Natural killer cell treated with Interleukin-12 subunit alpha and Interleukin-12 subunit beta and Interleukin-15 and Interleukin-18, amount 100 ng/mL, for 72 hours (primary cell): ENCODE data around the gene RYR3. TPM values are rescaled to one million over a fixed set of nuclear protein-coding genes. Genes with fewer than 3 reads are reported as not detected.
"Not testable (repeated sequence)": the region's sequence is repeated elsewhere in the genome, so short reads cannot be mapped to it uniquely, and the experiment has no call there.

Source experiments
- ATAC-seq, 2 donors: fragments of 150-1000 bp; cut with Tn5 transposase in 1 of 2; sonication (Bioruptor Pico), chemical (Tn5 transposase) in 1 of 2; 2 replicates each; pipeline ENCODE4 v1.10.0; 2021
- DNase-seq: peaks from one replicate; pipeline ENCODE4 v3.0.0; 2022; ENCODE audit warnings: low spot score
- H3K27ac Mint-ChIP-seq, 2 donors: 1 replicate in 1 of 2; 2 replicates in 1 of 2; pipeline ENCODE4 v1.8.0; 2022; ENCODE audit warnings: mixed read lengths in 2 of 2, mild to moderate bottlenecking in 1 of 2, moderate library complexity in 1 of 2
- H3K27me3 Mint-ChIP-seq, 2 donors: 1 replicate in 1 of 2; 2 replicates in 1 of 2; pipeline ENCODE4 v1.8.0; 2022; ENCODE audit warnings: mixed read lengths in 2 of 2
- H3K36me3 Mint-ChIP-seq: one replicate; pipeline ENCODE4 v1.8.0; 2022; ENCODE audit warnings: mixed read lengths
- H3K4me1 Mint-ChIP-seq, 2 donors: 1 replicate in 1 of 2; 2 replicates in 1 of 2; pipeline ENCODE4 v1.8.0; 2022; ENCODE audit warnings: low read depth in 2 of 2, mixed read lengths in 2 of 2, mild to moderate bottlenecking in 1 of 2
- H3K4me3 Mint-ChIP-seq: one replicate; pipeline ENCODE4 v1.8.0; 2022; ENCODE audit warnings: mixed read lengths
- H3K9me3 Mint-ChIP-seq: 2 replicates; pipeline ENCODE4 v1.8.0; 2022; ENCODE audit warnings: mixed read lengths
- total RNA-seq, 2 donors: library from RNA; stranded (reverse); gene quantifications; one replicate each; pipeline ENCODE4 v1.2.3, GENCODE V29; 2022

Gene RYR3
- total RNA-seq, 2 donors from 2014 or later: not detected

GRCh38 chr15:33580526-33580925, 269.8 kb downstream of the RYR3 start:
- Mint-ChIP-seq H3K4me3 (no peak overlapping the region), H3K27me3 (peaks cover 8 to 17% of the 10 kb centered on the region in 2 donors), H3K9me3 (peaks cover 1% of the 10 kb centered on the region), H3K4me1 (no peaks in the 10 kb centered on the region), H3K36me3 (peaks cover under 1% of the 10 kb centered on the region), H3K27ac (no peak overlapping the region)
- DNase-seq (no peak), ATAC-seq (no peak)

DNA sequence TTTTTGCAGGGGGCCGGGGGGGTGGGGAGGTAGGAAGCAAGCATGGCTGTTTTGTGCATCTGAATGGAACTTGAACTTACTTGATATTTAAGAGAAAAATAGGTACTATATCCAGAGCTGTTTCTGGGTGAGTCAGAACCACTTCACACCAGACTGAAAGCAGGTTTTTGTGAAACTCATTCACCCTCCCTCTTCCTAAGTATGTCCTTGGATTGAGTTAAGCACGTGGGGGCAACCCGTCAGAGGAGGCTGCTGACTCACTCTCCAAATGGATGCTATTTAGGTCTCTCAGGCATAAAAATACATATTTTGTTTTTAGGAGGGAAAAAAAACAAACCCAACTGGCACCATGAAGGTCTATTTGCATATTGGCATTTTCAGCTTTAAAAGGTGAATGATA, 270.3 kb downstream of the RYR3 start:
- no peaks in the 10 kb centered on the region for H3K4me1 Mint-ChIP-seq
- DNase-seq: no peak
- peaks cover 8 to 14% of the 10 kb centered on the region in 2 donors for H3K27me3 Mint-ChIP-seq
- no peak overlapping the region for H3K4me3 Mint-ChIP-seq
- H3K27ac Mint-ChIP-seq: no peak overlapping the region
- ATAC-seq: no peak
- no peaks in the 10 kb centered on the region for H3K36me3 Mint-ChIP-seq
- H3K9me3 Mint-ChIP-seq: no peaks in the 10 kb centered on the region

- DNase-seq (no peak), ATAC-seq (no peak)
- peaks cover 2 to 4% of the 10 kb centered on the region in 2 donors for H3K27me3 Mint-ChIP-seq
- no peaks in the 10 kb centered on the region for H3K36me3 Mint-ChIP-seq
- H3K27ac Mint-ChIP-seq: no peak overlapping the region
- H3K9me3 Mint-ChIP-seq: no peaks in the 10 kb centered on the region
- H3K4me3 Mint-ChIP-seq: no peak overlapping the region
- no peaks in the 10 kb centered on the region for H3K4me1 Mint-ChIP-seq
Observed at GRCh38 chr15:33584797-33585196, 274.0 kb downstream of the RYR3 start.

DNA sequence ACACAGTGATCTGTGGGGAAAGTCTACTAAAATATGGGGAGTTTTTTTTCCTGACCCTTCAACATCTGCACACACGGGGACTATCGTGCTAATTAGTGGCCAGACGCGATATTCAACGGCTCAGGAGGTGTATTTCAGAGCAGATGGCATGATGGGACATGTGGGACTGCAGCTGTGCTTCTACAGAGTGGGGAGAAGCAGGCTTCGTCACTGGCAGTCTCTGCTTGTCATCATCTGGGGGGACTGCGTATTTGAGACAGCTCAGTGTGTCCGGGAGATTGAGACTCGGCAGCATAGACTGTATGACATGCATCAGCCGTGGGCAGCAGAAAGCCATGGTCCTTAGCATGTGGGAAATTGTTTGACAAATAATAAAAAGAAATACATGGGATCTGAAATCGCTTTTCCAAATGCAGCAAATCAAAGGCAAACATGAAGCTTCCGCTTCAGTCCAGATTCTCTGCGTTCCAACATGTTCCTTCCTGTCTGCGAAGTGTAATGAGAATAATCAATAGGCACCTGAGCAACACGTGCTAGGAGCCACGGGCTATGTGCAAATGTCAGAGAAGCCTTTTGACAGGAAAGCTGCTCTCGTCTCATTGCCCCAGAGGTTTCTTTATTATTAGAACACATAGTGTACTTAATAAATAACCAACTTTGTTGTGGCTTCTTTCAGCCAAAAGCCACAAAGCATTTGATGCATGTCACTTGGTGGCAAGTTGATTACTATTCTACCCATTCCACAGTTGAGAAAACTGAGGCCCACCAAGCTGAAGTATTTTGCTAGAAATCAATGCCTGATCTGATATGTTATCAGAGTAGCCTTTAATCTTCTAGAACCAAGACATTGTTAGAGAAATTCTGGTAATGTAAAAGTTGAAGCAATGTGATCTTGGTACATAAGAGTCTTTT, 276.3 kb downstream of the RYR3 start:
- peaks cover 5 to 13% of the 10 kb centered on the region in 2 donors for H3K27me3 Mint-ChIP-seq
- no peak overlapping the region for H3K4me3 Mint-ChIP-seq
- H3K4me1 Mint-ChIP-seq: no peaks in the 10 kb centered on the region
- ATAC-seq (no peak), DNase-seq (no peak)
- no peak overlapping the region for H3K27ac Mint-ChIP-seq
- H3K36me3 Mint-ChIP-seq: no peaks in the 10 kb centered on the region
- no peaks in the 10 kb centered on the region for H3K9me3 Mint-ChIP-seq

DNA sequence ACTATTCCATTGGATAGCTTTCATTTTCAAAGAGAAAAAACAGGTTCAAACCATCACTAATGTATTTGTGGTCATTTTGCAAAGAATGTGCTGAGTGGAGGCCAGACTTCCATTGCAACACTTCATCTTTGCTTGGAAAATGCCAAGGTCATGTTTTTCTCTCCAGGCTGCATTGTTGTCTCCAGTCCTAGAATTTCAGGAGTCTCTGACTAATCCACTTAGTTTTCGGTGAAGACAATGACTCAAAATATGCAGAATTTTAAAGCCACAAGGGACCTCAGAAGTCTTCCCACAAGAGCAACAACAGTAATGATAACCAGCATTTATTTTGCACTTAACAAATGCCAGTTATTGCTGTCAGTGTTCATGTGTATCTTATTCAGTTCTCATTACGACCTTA, 277.0 kb downstream of the RYR3 start:
- ATAC-seq: no peak

GRCh38 chr15:33592864-33593263, 282.1 kb downstream of the RYR3 start:
- Mint-ChIP-seq H3K9me3 (no peaks in the 10 kb centered on the region), H3K36me3 (no peaks in the 10 kb centered on the region), H3K27me3 (peaks cover 8 to 28% of the 10 kb centered on the region in 2 donors), H3K27ac (no peak overlapping the region), H3K4me1 (no peaks in the 10 kb centered on the region), H3K4me3 (no peak overlapping the region)
- ATAC-seq (no peak), DNase-seq (no peak)

More for the DNA sequence above, 277.0 kb downstream of the RYR3 start:
- no peaks in the 10 kb centered on the region for H3K36me3 Mint-ChIP-seq
- no peak overlapping the region for H3K4me3 Mint-ChIP-seq
- H3K27me3 Mint-ChIP-seq: peaks cover 8 to 21% of the 10 kb centered on the region in 2 donors
- H3K27ac Mint-ChIP-seq: no peak overlapping the region
- no peaks in the 10 kb centered on the region for H3K9me3 Mint-ChIP-seq
- H3K4me1 Mint-ChIP-seq: no peaks in the 10 kb centered on the region
- no peak for DNase-seq

DNA sequence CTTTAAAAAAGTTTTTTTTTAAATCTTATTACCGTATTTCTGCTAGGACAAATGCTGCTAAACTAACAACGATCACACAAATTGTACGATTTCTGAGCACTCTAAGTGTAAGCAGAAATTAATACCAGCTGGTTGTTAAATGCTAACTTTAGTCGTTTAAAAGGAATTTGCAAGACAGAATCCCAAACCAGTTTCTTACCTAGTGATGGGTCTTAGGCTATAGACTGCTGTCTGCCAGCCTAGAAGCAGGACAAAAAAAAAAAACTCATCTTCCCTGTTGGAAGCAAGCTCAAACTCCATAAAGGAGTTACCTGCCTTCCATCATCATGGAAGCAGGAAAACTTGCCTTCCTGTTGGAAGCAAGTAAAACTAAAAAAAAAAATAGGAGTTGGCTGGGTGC, 287.6 kb downstream of the RYR3 start:
- H3K27me3 Mint-ChIP-seq, ATAC-seq, DNase-seq, H3K4me1 Mint-ChIP-seq, H3K36me3 Mint-ChIP-seq, H3K4me3 Mint-ChIP-seq, H3K27ac Mint-ChIP-seq, H3K9me3 Mint-ChIP-seq: not testable (repeated sequence)

GRCh38 chr15:33600212-33600611, 289.4 kb downstream of the RYR3 start:
- Mint-ChIP-seq H3K4me1 (no peaks in the 10 kb centered on the region), H3K9me3 (no peaks in the 10 kb centered on the region), H3K4me3 (no peak overlapping the region), H3K27me3 (peaks cover 2 to 8% of the 10 kb centered on the region in 2 donors), H3K27ac (no peak overlapping the region), H3K36me3 (no peaks in the 10 kb centered on the region)
- DNase-seq (no peak), ATAC-seq (no peak)

GRCh38 chr15:33601461-33601860, 290.7 kb downstream of the RYR3 start:
- H3K4me1 Mint-ChIP-seq: no peaks in the 10 kb centered on the region
- H3K27me3 Mint-ChIP-seq: peaks cover 2 to 8% of the 10 kb centered on the region in 2 donors
- H3K4me3 Mint-ChIP-seq: no peak overlapping the region
- H3K9me3 Mint-ChIP-seq: no peaks in the 10 kb centered on the region
- no peak for DNase-seq
- no peaks in the 10 kb centered on the region for H3K36me3 Mint-ChIP-seq
- H3K27ac Mint-ChIP-seq: no peak overlapping the region
- ATAC-seq: no peak

DNA sequence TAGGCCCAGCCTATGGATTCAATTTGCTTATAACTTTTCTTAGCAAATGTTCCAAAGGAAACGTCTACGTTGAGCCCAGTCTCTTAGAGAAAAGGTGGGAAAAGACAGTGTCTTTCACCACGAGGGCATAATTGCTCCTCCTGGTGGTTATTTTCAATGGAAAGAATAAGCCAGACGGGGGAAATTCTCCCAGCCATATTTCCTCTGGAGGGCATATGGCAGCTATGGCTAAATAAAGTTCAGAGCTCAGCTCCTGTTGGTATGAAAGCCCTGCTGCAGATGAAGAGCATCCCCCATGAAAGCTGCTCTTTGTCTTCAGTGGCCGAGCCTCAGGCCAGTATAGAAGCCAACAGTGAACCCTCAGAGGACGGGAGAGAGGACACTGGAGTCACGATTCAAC, 297.9 kb downstream of the RYR3 start:
- H3K27me3 Mint-ChIP-seq: peaks cover 4 to 15% of the 10 kb centered on the region in 2 donors
- no peak for ATAC-seq
- no peak overlapping the region for H3K4me3 Mint-ChIP-seq
- no peak overlapping the region for H3K27ac Mint-ChIP-seq
- H3K36me3 Mint-ChIP-seq: no peaks in the 10 kb centered on the region
- no peaks in the 10 kb centered on the region for H3K9me3 Mint-ChIP-seq
- H3K4me1 Mint-ChIP-seq: no peaks in the 10 kb centered on the region
- DNase-seq: no peak

- no peak overlapping the region for H3K4me3 Mint-ChIP-seq
- ATAC-seq (no peak), DNase-seq (no peak)
- peaks cover 5 to 14% of the 10 kb centered on the region in 2 donors for H3K27me3 Mint-ChIP-seq
- no peaks in the 10 kb centered on the region for H3K4me1 Mint-ChIP-seq
- no peak overlapping the region for H3K27ac Mint-ChIP-seq
- no peaks in the 10 kb centered on the region for H3K36me3 Mint-ChIP-seq
- no peaks in the 10 kb centered on the region for H3K9me3 Mint-ChIP-seq
Observed at GRCh38 chr15:33612721-33613304, 302.0 kb downstream of the RYR3 start.

- Mint-ChIP-seq H3K4me1 (no peaks in the 10 kb centered on the region), H3K36me3 (no peaks in the 10 kb centered on the region), H3K27ac (no peak overlapping the region), H3K9me3 (no peaks in the 10 kb centered on the region), H3K27me3 (peaks cover 5 to 7% of the 10 kb centered on the region in 2 donors), H3K4me3 (no peak overlapping the region)
- ATAC-seq: no peak
- no peak for DNase-seq
Observed at GRCh38 chr15:33616475-33616874, 305.7 kb downstream of the RYR3 start.

DNA sequence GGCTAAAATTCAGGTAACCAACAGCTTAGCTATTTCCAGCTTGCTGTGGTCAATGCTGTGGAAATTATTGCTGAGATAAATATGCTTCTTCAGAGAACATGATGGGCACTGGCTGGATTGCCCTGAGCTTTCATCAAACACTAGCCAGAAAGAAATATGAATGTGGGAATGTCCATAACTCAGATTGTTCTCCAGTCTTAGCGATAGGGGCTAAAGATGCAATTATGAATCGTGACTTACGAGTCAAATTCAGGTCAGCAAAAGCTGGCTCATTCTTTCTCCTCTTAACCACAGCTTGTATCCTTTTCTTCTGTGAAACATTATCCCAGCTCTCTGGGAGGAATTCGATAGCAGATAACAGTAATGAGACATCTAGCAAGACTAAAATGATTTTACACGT, 307.6 kb downstream of the RYR3 start:
- H3K4me3 Mint-ChIP-seq: no peak overlapping the region
- no peaks in the 10 kb centered on the region for H3K9me3 Mint-ChIP-seq
- H3K4me1 Mint-ChIP-seq: no peaks in the 10 kb centered on the region
- ATAC-seq (no peak), DNase-seq (no peak)
- no peaks in the 10 kb centered on the region for H3K36me3 Mint-ChIP-seq
- no peak overlapping the region for H3K27ac Mint-ChIP-seq
- peaks cover 12 to 17% of the 10 kb centered on the region in 2 donors for H3K27me3 Mint-ChIP-seq

- DNase-seq (no peak), ATAC-seq (no peak)
- H3K9me3 Mint-ChIP-seq: no peaks in the 10 kb centered on the region
- H3K4me3 Mint-ChIP-seq: no peak overlapping the region
- H3K27ac Mint-ChIP-seq: no peak overlapping the region
- H3K36me3 Mint-ChIP-seq: no peaks in the 10 kb centered on the region
- no peaks in the 10 kb centered on the region for H3K4me1 Mint-ChIP-seq
- H3K27me3 Mint-ChIP-seq: peaks cover 16 to 25% of the 10 kb centered on the region in 2 donors
Observed at GRCh38 chr15:33621141-33621540, 310.4 kb downstream of the RYR3 start.
